IPS DF 4.7 (cell line): ENCODE data around the gene WDR37.

ENCODE experiments used
- DNase-seq: peaks from one replicate; pipeline ENCODE4 v3.0.0-alpha.2; 2013; ENCODE audit warnings: low spot score; ENCODE audit errors: extremely low read depth

WDR37 gene

GRCh38 chr10:1126461-1126860 lies 70.3 kb downstream of the WDR37 start:
- DNase-seq = no peak

- DNase-seq = no peak
These were observed 71.4 kb downstream of the WDR37 start for GRCh38 chr10:1127629-1128028.

GRCh38 chr10:1128115-1128514 lies 71.9 kb downstream of the WDR37 start:
- DNase-seq = no peak

- DNase-seq = no peak
These were observed 72.5 kb downstream of the WDR37 start for GRCh38 chr10:1128649-1129048.

- no peak for DNase-seq
These were observed 74.0 kb downstream of the WDR37 start for GRCh38 chr10:1130226-1130625.

GRCh38 chr10:1130995-1131790 lies 75.0 kb downstream of the WDR37 start:
- no peak for DNase-seq

GRCh38 chr10:1132584-1132983 lies 76.4 kb downstream of the WDR37 start:
- no peak for DNase-seq

- DNase-seq = no peak
These were observed 77.4 kb downstream of the WDR37 start for GRCh38 chr10:1133495-1134045.

- no peak for DNase-seq
These were observed 78.0 kb downstream of the WDR37 start for GRCh38 chr10:1134156-1134555.

GRCh38 chr10:1136268-1136667 lies 80.1 kb downstream of the WDR37 start:
- no peak for DNase-seq

GRCh38 chr10:1137499-1138163 lies 81.4 kb downstream of the WDR37 start:
- no peak for DNase-seq

GRCh38 chr10:1138529-1138928 lies 82.3 kb downstream of the WDR37 start:
- no peak for DNase-seq

GRCh38 chr10:1141261-1141660 lies 85.1 kb downstream of the WDR37 start:
- no peak for DNase-seq

- DNase-seq = no peak
These were observed 85.5 kb downstream of the WDR37 start for GRCh38 chr10:1141701-1142100.

- no peak for DNase-seq
These were observed 86.4 kb downstream of the WDR37 start for GRCh38 chr10:1142596-1142995.

GRCh38 chr10:1147810-1148209 lies 91.6 kb downstream of the WDR37 start:
- no peak for DNase-seq

GRCh38 chr10:1148855-1149605 lies 92.8 kb downstream of the WDR37 start:
- DNase-seq = no peak

- no peak for DNase-seq
These were observed 93.8 kb downstream of the WDR37 start for GRCh38 chr10:1149793-1150637.

- DNase-seq = no peak
These were observed 94.4 kb downstream of the WDR37 start for GRCh38 chr10:1150638-1150955.

- DNase-seq = no peak
These were observed 95.2 kb downstream of the WDR37 start for GRCh38 chr10:1151076-1152033.
